ENCODE data around the gene MAD1L1. TPM values are rescaled to one million over a fixed set of nuclear protein-coding genes. Genes with fewer than 3 reads are reported as not detected.

MAD1L1 gene
- total RNA-seq, 1 donor from 2014 or later = 48.4 TPM

DNA sequence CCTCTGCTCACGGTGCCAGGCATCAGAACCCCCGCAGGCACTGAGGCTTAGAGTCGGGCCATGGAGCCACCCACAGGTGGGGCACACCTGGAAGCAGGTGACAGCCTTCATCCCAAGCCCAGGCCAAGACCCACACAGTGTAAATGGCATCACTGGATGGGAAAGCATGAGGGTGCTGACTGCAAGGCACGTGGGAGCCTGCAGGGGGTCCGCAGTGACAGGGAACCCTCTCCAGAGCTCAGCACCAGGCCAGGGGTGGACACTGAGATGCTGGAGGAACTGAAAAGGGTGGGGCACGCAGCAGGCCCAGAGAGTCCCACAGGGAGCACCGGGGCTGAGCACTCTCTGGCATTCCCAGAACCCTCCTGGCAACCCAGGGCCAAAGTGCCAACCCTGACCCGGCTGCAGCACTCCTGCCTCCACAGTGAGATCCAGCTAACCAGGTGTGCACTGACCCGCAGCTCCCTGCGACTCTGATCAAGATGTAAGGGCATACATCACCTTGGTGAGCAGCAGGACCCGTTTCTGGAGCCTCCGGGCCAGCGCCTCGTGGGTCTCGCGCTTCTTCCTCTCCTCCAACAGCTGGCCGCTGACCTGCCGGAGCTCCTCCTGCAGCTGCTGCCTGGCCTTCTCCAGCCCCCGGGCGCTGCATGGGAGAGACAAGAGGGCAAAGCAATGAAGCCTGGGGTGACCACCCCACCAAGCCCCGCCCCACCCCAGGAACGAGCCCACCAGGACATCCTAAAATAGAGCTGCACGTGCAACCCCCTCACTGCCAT is 163.9 kb downstream of the MAD1L1 start:
- no peaks in the 10 kb centered on the region for H3K9me3 ChIP-seq
- H3K27me3 ChIP-seq = no peaks in the 10 kb centered on the region
- H3K4me3 ChIP-seq = no peak overlapping the region
- peaks cover 7% of the 10 kb centered on the region for H3K36me3 ChIP-seq
- DNase-seq (no peak), ATAC-seq (no peak)
- H3K4me1 ChIP-seq = peaks cover 3% of the 10 kb centered on the region
- TF ChIP-seq, protein P1, sequence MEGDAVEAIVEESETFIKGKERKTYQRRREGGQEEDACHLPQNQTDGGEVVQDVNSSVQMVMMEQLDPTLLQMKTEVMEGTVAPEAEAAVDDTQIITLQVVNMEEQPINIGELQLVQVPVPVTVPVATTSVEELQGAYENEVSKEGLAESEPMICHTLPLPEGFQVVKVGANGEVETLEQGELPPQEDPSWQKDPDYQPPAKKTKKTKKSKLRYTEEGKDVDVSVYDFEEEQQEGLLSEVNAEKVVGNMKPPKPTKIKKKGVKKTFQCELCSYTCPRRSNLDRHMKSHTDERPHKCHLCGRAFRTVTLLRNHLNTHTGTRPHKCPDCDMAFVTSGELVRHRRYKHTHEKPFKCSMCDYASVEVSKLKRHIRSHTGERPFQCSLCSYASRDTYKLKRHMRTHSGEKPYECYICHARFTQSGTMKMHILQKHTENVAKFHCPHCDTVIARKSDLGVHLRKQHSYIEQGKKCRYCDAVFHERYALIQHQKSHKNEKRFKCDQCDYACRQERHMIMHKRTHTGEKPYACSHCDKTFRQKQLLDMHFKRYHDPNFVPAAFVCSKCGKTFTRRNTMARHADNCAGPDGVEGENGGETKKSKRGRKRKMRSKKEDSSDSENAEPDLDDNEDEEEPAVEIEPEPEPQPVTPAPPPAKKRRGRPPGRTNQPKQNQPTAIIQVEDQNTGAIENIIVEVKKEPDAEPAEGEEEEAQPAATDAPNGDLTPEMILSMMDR (IDR thresholded peaks at IDR 0.05) = no peak
- intact Hi-C loops (cut with DNase I) = no loop called here
- no peak overlapping the region for H3K27ac ChIP-seq

DNA sequence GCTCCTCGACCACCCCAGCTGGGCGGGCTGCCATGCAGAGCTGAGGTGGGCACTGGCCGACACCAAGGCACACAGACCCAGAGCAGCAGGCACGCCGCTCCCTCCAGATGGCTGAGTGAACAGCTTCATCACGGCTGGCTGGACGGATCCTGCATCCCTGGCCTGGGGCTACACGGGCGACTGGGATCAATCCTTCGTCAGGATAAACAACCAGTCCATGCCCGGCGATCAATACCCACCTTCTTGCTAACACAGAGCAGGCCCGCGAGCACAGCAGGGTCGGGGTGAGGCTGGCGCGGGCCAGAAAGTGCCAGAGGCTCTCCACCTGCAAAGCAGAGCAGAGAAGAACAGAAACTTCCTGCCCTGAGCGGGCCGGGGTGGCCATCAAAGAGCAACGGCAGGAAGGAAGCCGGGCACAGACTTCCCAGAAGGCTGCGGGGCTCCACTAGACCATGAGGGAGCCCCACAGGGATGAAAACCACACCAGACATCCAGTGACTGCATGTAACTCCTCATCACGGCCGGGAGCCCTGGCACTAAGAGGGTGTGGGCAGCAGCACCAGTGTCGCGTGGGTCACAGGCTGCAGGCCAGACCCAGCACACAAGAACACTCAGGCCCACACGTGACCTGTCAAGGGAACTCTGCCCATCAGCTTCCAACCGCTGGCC is 166.4 kb downstream of the MAD1L1 start:
- TF ChIP-seq, protein P1 (IDR thresholded peaks at IDR 0.05) = no peak
- H3K4me1 ChIP-seq = peaks cover 10% of the 10 kb centered on the region
- no peaks in the 10 kb centered on the region for H3K27me3 ChIP-seq
- H3K36me3 ChIP-seq = peaks cover 7% of the 10 kb centered on the region
- DNase-seq = no peak
- no peak overlapping the region for H3K27ac ChIP-seq
- no peak overlapping the region for H3K4me3 ChIP-seq
- ATAC-seq = no peak
- intact Hi-C loops (cut with DNase I) = no loop called here
- H3K9me3 ChIP-seq = no peaks in the 10 kb centered on the region

DNA sequence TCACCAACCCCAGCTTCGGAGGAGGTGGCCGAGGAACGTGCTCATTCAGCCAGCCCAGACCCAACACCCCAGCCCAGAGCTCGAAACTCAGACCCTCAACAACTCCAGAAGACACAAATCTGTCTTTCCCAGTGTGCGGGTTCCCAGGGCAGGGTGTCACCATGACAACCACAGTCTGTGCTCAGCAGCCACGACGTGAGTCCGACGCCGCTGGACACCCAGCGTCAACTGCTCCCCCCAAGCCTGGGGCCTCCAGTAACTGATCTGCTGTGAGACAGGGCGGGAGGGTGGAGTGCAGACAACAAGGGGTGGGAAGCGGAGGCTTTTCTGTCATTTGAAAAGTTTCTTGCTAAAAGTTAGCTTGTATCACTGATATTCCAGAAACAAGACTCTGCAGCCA is 167.2 kb downstream of the MAD1L1 start:
- Histone ChIP-seq H3K9me3 (no peaks in the 10 kb centered on the region), H3K4me3 (no peak overlapping the region), H3K27me3 (no peaks in the 10 kb centered on the region), H3K36me3 (peaks cover 7% of the 10 kb centered on the region), H3K4me1 (peaks cover 10% of the 10 kb centered on the region), H3K27ac (no peak overlapping the region)
- TF ChIP-seq, protein P1 (IDR thresholded peaks at IDR 0.05) = no peak
- no peak for DNase-seq
- intact Hi-C loops (cut with DNase I) = no loop called here
- no peak for ATAC-seq

DNA sequence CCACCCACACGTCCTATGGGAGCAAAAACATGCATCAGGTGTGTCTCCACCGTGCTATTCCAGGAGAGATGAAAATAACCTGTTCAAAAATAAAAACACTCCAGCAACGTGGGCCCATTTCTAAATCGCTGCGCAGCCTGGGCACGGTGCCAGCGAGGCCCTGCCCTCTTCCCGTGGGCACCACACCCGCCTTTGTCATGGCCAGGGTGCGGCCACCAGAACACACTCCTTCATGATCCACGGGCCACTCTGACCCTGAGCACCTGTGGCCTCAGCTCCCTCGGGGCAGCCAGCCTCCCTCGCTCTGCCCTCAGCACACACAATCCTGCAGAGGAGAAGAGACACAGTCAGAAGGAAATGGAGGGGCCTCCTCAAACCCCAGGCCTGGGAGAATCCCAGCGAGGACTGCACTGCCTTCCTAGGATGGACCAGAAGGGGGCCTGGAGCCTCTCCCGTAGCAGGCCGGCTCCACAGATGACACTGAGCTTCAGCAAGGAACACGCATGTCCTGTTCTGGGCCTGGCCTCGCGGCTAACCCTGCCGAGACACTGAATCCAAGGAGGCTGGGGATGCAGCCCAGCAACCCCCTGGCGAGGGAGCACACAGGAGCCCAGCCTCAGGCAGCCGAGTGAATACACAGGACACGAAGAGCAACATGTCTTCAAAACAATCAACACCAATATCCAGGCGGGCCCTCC is 169.0 kb downstream of the MAD1L1 start:
- no peaks in the 10 kb centered on the region for H3K9me3 ChIP-seq
- H3K27ac ChIP-seq = no peak overlapping the region
- no peak overlapping the region for H3K4me3 ChIP-seq
- H3K36me3 ChIP-seq = peaks cover 4% of the 10 kb centered on the region
- intact Hi-C loops (cut with DNase I) = no loop called here
- H3K4me1 ChIP-seq = peaks cover 10% of the 10 kb centered on the region
- TF ChIP-seq, protein P1 (IDR thresholded peaks at IDR 0.05) = no peak
- H3K27me3 ChIP-seq = no peaks in the 10 kb centered on the region
- ATAC-seq = peak; percentile 56
- no peak for DNase-seq

DNA sequence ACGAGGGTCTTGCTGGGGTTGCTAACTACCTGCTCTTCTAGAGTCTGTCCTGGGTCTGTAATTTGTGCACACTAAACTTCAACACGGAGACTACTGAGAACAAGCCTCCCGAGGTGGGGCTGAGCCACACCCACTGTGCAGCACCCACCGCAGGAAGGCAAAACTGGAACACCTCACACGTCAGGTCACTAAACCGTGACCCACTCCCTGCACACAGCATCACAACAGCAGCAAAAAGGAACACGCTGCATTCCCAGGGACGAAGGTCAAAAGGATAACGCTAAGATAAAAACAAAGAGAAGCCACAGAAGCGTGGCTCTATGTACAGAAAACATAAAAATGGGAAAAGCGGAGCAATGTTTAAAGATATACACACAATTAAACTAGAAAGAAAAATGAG is 170.1 kb downstream of the MAD1L1 start:
- Histone ChIP-seq H3K9me3 (no peaks in the 10 kb centered on the region), H3K4me1 (peaks cover 10% of the 10 kb centered on the region), H3K27me3 (no peaks in the 10 kb centered on the region), H3K4me3 (no peak overlapping the region), H3K36me3 (no peaks in the 10 kb centered on the region), H3K27ac (no peak overlapping the region)
- TF ChIP-seq, protein P1 (IDR thresholded peaks at IDR 0.05) = no peak
- DNase-seq (no peak), ATAC-seq (no peak)
- intact Hi-C loops (cut with DNase I) = no loop called here

Data from upper lobe of right lung (tissue), 1 donor.